Activated naive CD4-positive, alpha-beta T cell (primary cell): ENCODE results near the gene VPS8.
"Not testable (repeated sequence)": the region's sequence is repeated elsewhere in the genome, so short reads cannot be mapped to it uniquely, and the experiment has no call there.

Experiments
- DNase-seq, 4 experiments: peaks; one replicate each; lab custom pipeline; 2025; lab: John Stamatoyannopoulos, UW

VPS8 gene

DNA sequence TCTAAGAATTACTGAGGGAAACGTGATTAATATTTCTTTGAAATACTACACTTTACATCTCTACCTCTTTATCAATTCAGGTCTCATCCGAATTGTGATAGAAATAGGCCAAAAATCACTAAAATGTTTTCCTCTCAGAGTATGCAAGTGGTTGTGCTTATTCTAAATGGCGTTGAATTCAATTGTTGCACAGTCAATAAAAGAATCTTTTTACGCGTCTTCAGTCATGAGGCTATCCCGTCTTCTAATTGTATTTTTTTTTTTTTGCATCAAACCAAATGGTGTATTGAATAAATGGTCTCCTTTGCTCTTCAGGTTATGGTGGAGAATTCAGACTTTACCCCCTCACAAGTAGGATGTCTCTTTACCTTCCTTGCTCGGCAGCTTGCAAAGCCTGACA is 112.6 kb downstream of the VPS8 start:
- no peak for DNase-seq

DNA sequence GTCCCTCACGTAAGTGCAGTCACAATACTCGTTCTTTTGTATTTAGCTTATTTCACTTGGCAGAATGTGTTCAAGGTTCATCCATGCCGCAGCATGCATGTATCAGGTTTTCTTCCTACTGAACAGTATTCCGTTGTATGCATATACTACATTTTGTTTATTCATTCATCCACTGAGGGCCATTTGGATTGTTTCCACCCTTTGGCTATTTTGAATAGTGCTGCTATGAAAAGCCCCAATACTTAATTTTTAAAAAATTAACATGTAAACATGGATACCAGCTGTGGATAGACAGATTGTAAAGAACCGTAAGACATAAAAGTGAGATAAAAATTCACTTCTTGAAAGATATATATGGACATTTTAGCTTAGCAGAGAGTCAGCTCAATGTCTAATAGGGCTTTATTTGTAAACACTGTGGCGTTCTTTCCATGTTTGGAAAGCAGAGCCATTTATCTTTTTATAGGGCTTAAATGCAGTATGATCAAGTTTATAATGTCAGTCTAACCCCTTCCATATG is 115.9 kb downstream of the VPS8 start:
- DNase-seq: no peak

DNA sequence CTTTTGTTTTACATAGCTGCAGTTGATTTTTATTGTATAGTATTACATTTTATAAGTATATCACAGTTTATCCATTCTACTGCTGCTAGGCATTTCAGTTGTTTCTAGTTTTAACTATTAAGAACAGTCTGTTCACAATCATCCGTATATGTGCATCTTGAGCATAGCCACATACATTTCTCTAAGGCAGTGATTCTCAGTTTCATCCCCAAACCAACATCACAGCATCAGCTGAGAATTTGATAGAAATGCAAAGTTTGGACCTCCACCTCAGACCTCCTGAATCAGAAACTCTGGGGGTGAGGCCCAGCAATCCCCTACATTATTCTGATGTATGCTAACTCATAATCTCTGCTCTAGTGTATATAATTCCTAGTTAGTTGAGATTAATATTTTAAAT is 120.8 kb downstream of the VPS8 start:
- DNase-seq: no peak

DNA sequence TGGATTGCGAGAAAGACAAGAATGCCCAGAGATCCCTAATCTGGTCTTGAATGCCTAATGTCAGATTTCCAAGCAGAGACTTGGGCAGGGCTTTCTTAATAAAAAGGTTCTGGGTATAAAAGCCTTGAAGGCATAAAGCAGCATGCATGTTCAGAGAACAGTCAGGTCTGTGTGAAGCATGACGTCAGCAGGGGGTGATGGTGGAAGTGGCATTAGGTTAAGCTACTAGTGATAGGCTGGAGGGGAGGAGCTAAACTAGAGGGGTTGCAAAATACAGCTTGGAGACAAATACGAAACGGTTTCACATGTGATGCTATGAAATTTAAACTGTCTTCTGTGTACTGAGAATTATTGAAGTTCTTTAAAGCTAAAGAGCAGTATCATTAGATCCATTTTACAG is 125.6 kb downstream of the VPS8 start:
- DNase-seq: no peak

DNA sequence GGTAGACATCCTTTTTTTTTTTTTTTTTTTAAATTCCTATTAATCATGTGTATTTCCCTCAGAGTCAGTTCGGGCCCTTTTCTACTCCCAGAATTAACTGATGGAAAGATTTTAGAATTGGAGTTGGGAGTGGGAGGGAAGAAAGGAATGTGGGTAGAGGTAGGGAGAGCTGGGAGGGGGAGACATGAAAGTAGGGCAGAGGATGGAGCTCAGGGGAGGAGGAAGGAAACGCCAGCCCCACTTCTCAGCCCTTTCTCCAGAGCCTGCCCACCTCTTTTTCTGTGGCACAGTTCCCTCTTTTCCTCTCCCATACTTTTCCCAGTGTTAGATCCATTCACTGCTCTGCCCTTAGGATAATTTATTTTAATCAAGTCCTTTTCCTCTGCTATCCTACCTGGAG is 129.4 kb downstream of the VPS8 start:
- DNase-seq: no peak

DNA sequence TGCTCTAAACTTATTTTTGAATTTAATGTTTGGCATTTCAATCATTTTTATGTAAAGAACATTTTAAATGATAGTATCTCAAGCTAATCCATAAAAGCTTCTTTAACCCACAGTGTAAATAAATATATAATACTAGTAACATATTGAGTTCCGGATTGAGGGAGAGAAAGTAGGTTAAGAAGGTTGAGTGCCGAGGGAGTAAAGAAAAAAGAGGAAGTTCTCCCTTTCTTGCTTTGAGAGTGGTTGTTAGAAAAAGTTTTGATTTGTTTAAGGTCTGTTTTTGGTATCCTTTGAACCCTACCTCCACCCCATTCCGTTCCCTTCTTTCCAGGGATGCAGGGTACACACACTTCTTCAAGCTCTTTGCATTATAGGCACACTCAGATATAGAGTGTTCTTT is 130.8 kb downstream of the VPS8 start:
- DNase-seq: no peak

DNA sequence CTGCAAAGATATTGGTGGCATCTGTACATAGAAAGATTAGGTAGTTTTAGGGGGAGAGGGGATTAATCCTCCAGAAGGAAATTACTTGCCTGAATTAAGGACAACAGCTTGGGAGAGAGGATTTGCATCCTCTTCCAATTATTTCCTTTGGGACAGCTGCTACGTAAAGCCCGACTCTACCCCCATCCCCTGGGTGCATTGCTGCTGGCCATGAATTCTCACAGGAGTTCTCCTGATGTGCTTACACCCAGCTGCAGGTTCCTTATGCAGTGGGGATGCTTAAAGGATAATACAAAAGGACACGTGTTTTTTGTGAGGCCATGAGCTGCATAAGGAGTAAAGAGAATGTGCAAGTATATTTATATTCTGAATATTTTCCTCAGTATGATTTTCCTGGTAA is 132.3 kb downstream of the VPS8 start:
- DNase-seq: no peak

DNA sequence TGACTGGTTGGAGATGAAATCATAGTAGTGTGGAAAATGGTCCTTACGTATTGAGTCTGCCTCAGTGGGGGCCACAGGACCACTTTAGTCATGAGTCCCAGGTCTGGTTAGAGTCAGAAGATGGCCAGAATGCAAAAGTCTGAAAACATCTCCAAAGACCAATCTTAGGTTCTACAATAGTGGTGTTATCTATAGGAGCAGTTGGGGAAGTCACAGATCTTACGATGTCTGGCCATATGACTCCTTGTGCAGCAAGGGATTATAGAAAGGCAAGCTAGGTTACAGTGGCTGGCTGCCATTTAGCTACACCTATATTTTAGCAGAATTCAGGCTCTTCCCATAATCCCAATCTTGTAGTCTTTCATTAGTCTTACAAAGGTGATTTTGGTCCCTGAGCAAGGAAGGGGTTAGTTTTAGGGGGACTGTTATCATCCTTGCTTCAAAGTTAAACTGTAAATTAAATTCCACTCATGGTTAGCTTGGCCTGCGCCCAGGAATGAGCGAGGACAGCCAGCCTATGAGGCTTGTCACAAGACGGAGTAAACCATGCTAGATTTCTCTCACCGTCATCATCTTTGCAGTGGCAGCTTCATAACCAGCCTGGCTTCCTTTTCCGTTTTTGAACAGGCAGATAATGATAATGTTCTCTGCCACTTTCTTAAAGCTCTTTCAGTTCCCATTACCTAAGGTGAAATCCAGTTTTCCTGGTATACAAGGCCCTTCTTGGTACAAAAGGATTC is 134.1 kb downstream of the VPS8 start:
- DNase-seq: no peak

DNA sequence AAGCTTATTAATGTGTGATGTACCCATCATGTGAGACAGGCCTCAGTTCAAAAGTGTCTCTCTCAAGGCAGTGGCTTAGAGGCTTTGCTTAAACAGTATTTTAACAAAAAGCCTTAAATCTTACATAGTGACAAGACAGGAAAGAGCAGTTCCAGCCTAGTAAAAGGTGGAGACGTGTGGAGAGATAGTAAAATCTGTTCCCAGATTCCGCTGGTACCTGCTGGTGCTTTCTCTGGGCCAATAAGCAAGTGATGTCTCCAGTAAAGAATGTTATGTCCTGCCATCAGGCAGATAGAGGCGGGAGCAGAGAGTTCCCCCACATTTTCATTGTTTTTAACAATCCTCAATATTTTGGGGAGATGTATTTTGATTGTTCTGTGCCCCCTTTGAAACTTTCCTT is 135.0 kb downstream of the VPS8 start:
- no peak for DNase-seq

DNA sequence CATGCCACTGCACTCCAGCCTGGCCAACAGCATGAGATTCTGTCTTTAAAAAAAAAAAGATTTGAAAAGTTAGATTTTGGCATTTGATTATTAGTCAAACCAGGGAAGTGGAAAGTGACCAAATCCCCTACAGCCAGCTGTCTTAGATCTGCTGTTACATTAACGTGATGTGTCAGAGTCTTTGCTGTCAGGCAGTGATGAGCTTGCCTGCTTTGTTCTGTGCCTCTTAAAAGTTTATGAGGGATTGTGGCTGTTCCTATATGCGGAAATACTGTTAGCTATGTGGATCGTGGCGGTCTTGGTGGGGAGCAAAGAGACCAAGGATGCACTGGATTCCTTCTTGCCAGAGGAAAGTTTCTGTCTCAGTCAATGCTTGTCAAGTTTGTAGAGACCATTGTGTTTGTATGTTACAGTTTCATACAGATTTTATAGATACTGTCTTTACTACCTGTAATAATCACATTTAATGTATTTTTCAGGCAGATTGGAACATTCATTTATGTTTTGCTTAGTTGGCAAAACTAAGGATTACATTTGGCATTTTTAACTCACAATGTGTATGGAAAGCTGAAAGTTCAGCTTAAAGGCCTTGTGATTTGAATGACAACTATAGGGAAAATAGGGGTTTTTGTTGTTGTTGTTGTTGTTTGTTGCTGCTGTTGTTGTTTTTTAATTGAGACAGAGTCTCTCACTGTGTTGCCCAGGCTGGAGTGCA is 137.4 kb downstream of the VPS8 start:
- DNase-seq: no peak

DNA sequence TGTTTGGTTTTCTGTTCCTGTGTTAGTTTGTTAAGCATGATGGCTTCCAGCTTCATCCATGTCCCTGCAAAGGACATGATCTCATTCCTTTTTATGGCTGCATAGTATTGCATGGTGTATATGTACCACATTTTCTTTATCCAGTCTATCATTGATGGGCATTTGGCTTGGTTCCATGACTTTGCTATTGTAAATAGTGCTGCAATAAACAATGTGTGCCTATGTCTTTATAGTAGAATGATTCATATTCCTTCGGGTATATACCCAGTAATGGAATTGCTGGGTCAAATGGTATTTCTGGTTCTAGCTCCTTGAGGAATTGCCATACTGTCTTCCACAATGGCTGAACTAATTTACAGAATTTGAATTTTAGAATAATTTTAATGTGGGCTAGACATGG is 138.8 kb downstream of the VPS8 start:
- not testable (repeated sequence) for DNase-seq

DNA sequence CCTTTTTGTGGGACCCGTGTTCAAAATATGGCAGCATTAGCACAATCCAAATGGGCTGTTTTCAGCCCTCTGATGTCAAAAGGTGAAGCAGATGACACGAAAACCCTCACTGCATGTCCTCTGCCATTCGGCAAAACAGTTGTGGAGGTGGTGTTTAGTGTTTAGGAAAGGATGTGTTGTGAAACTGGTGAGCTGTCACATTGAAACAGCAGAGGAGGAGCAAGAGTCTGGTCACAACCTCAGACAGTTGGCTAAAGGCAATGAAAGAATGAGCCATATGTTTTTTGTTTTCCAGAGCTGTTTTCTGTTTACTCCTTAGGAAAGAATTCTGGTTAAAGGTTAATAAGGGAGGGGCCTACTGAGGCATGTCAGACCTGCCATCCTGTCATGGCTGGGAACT is 140.7 kb downstream of the VPS8 start:
- DNase-seq: no peak

DNA sequence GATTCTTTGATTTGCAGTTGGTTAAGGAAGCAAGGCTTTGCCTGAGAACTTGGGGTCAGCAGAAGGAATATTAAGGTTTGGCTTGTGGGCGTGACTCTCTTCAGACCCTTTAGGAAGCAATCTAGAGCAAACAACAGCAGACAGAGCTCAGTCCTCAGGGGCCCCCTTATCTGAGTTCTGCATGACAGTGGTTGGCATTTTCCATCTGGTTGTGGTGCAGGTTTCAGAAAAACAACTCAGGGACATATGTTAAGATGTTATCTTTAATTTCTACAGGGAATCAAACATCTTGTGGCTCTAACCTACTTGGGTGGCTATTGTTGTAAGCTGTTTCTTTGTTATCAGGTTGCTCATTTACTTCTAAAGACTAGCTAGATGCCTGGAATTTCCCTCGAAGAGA is 141.4 kb downstream of the VPS8 start:
- no peak for DNase-seq

DNA sequence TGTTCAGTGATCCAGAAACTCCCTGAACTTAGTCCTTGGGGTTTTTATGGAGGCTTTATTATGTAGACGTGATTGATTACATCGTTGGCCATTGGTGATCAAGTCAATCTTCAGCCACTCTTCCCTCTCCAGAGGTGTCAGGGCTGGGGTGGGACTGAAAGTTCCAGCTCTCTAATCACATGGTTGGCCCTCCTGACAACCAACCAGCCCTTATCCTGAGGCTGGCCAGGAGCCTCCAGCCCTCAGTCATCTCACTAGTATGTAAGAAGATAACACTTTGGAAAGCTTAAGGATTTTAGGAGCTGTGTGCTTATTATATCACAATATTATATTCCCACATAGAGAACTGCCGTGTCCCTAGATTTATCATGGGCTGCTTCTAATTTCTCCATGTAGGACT is 142.3 kb downstream of the VPS8 start:
- DNase-seq: no peak

DNA sequence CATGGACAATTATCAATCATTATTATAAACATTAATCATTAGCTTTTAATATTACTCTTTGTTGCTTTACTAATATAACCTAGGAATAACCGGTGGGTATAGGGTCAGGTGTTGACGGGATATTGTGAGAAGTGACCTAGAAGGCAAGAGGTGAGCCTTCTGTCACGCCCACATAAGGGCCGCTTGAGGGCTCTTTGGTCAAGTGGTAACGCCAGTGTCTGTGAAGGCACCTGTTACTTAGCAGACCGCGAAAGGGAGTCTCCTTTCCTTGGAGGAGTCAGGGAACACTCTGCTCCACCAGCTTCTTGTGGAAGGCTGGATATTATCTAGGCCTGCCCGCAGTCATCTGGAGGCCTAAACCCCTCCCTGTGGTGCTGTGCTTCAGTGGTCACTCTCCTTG is 142.9 kb downstream of the VPS8 start:
- DNase-seq: not testable (repeated sequence)

DNA sequence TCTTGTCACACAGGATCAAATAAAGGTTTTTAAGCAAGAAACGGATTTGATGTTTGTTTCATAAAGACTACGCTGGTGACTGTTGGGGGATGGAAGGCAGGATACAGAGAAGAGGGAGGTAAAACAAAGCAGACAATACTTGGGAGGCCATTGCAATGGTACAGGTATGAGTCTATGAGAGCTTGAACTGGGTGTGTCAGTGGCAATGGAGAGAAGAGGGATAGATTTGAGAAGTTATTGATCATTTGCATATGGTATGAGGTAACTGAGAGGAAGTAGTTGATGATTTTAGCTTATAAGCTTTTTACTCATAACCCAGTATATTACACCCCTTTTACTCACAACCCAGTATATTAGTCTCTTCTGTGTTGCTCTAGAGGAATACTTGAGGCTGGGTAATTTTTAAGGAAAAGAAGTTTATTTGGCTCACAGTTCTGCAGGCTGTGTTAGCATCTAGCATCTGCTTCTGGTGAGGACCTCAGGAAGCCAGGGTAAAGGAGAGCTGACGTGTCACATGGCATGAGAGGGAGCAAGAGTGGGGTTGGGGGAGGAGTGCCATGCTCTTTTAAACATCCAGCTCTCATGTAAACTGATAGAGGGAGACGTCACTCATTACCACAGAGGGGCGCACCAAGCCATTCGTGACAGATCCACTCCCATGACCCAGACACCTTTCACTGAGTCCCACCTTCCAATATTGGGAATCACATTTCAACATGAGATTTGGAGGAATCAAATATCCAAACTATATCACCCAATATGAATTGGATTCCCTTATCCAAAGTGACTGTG is 153.9 kb downstream of the VPS8 start:
- DNase-seq: no peak

DNA sequence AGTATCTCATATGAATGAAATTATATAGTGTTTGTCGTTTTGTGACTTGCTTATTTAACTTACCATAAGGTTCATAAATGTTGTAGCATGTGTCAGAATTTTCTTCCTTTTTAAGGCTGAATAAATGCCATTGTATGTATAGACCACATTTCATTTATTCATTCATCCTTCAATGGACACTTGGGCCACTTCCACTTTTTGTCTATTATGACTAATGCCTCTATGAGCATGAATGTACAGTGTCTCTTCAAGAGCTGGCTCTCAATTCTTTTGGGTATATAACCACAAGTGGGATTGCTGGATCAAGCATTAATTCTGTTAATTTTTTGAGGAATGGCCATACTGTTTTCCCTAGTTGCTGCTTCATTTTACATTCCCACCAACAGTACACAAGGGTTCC is 156.1 kb downstream of the VPS8 start:
- no peak for DNase-seq

DNA sequence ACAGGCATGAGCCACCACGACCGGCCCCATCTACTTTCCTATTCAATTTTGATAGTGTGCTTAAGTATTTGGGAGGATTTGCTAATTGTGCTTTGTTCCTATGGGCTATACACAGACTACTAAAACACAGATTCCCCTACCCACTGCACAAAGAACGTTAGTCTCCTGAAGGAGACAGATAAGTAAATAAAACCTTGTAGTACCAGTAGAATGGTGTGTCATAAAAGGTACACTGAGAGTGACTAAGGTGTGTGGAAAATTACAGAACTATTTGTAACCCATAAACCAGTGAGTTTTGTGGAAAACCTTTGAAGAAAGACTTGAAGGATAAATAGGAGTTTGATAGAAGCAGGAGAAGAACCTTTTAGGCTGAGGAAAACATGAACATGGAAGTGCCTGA is 158.2 kb downstream of the VPS8 start:
- no peak for DNase-seq

DNA sequence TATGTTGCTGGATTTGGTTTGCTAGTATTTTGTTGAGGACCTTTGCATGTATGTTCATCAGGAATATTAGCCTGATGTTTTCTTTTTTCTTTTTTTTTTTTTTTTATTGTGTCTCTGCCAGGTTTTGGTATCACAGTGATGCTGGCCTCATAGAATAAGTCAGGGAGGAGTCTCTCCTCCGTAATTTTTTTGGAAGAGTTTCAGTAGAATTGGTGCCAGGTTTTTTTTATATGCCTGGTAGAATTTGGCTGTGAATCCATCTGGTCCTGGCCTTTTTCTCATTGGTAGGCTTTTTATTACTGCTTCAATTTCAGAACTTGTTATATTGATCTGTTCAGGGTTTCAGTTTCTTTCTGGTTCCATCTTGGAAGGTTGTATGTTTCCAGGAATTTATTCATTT is 165.8 kb downstream of the VPS8 start:
- DNase-seq: no peak

DNA sequence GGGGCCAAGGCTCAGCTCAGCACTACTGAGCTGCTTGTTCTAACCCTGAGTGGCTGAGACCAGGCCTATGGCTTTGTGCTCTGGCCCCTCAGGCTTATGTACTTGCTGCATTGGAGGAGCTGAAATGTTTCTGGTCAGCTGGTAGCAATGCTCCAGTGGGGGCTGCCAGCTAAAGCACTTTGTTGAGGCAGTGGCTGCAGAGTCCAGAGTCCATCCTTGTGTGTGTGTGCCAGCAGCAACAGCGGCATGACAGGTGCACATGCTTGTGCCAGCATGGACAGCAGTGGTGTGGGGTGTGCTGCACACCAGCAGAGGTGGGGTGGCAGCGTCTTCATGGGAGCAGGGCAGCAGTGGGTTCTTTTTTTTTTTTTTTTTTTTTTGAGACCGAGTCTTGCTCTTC is 169.1 kb downstream of the VPS8 start:
- no peak for DNase-seq

DNA sequence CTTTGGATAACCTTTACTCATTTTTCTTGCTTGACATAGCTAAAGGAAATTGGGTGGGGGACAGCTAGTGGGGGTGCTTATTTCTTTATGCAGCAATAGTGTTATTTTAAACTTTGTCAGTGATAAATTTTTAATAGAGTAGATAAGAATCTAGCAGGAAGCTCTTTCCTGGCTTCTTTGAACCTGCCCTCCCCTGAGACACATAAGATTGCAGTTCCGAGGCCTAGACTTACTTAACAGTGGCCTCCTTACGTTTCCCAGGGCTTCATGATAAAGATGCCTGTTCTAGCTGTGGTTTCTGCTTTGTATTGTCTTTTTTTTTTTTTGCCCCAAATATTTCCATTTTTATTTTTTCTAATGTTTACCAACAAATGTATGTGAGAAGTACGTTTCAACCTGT is 170.1 kb downstream of the VPS8 start:
- no peak for DNase-seq

DNA sequence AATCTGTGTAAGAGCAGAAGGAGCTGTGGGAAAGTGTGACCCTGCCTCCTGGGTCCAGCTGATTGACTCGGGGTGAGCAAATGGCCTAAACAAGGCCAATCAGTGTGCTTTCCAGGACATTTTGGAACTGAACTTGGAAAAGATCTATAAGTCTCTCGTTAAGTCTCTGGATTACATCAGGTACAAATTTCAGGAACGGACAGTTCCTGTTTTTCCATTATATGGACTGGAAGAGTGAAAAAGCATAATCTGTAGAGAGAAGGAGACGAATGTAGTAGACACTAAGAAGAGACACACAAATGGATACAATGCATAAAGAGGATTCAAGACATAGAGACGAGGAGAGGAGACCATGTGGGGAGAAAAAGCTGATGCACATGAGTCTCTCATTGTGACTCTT is 173.6 kb downstream of the VPS8 start:
- no peak for DNase-seq

DNA sequence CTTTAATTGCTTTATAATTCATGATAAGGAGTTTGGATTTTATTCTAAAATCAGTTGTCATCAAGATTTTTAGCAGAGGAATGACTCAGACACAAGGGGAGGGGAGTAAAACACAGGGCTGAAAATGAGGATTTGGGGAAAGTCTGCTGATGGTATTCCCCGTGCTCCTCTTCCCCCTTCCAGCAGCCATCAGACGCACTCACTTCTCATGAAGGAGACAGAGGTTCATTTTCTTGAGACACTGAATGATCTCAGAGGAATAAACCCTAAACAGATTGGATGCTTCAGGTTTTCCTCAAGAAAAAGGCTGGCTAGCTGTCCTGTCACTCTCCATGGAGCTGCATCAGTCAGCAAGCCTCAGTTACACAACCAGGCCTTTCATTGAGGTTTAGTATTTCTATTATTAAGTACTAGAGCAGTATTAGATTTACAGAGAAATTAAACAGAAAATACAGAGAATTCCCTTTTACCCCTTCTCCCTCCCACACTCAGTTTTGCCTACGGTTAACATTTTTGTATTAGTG is 174.5 kb downstream of the VPS8 start:
- DNase-seq: no peak
